Measurements from ENCODE around the gene TCHP. TPM values are rescaled to one million over a fixed set of nuclear protein-coding genes. Genes with fewer than 3 reads are reported as not detected.
A peak's percentile ranks its signal among the peaks of the same experiment; 100 is the strongest.

TCHP gene
- total RNA-seq, 4 donors from 2014 or later: 17.1 to 31.6 (median 21.0) TPM

DNA sequence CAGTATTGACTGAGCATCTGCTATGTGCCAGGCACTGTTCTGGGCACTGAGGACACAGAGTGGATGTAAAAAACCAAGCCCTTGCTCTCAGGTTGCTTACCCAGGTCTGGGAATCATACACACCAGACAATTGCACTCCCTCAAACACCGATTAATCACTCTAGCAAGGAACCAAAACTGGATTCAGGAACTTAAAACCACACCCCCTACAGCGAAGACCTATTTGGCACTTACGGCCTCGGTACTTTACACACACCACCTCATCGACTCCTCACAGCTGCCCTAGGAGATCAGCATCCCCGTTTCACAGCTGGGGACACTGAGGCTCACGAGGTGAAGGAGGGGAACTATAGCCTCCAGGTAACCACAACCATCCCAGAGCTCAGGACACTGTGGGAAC is 21.3 kb upstream of the TCHP start:
- Histone ChIP-seq H3K4me3 (peak overlapping the region; percentile 83 to 92 (median 86)), H3K36me3 (no peaks in the 10 kb centered on the region), H3K27ac (replicated peaks in 1 of 4) (peak overlapping the region in 1 of 4 donors; percentile 83), H3K9me3 (no peaks in the 10 kb centered on the region), H3K4me1 (peaks cover 24 to 43% (median 32%) of the 10 kb centered on the region in 4 donors), H3K27me3 (no peaks in the 10 kb centered on the region)
- WGBS: 78% methylated on average over 6 of the region's 7 CpGs
- intact Hi-C loops (cut with DNase I): loop anchor here (1.0 kb wide), 1 partner anchor 73 kb away; no protein-coding TSS in a partner anchor
- DNase-seq (ENCODE audit: extremely low spot score): no peak
- TF ChIP-seq POLR2A (IDR thresholded peaks at IDR 0.05; ENCODE audit: low read depth) (no peak), POLR2AphosphoS5 (IDR thresholded peaks at IDR 0.05) (no peak), CTCF (IDR thresholded peaks at IDR 0.05) (no peak), EP300 (IDR thresholded peaks at IDR 0.05) (no peak)

GRCh38 chr12:109879351-109880042 is 20.6 kb upstream of the TCHP start:
- H3K36me3 ChIP-seq: no peaks in the 10 kb centered on the region
- intact Hi-C loops (cut with DNase I): loop anchor here (1.0 kb wide), 1 partner anchor 74 kb away; no protein-coding TSS in a partner anchor
- peak overlapping the region; percentile 83 to 92 (median 86) for H3K4me3 ChIP-seq
- no peaks in the 10 kb centered on the region for H3K9me3 ChIP-seq
- peaks cover 24 to 43% (median 32%) of the 10 kb centered on the region in 4 donors for H3K4me1 ChIP-seq
- 7% methylated on average over 13 of the region's 13 CpGs for WGBS
- TF ChIP-seq EP300 (IDR thresholded peaks at IDR 0.05): no peak
- no peak for TF ChIP-seq POLR2AphosphoS5 (IDR thresholded peaks at IDR 0.05)
- no peak for TF ChIP-seq CTCF (IDR thresholded peaks at IDR 0.05)
- no peak for TF ChIP-seq POLR2A (IDR thresholded peaks at IDR 0.05; ENCODE audit: low read depth)
- H3K27ac ChIP-seq (replicated peaks in 1 of 4): peak overlapping the region; percentile 76 to 84 (median 83)
- DNase-seq (ENCODE audit: extremely low spot score): no peak
- H3K27me3 ChIP-seq: no peaks in the 10 kb centered on the region

DNA sequence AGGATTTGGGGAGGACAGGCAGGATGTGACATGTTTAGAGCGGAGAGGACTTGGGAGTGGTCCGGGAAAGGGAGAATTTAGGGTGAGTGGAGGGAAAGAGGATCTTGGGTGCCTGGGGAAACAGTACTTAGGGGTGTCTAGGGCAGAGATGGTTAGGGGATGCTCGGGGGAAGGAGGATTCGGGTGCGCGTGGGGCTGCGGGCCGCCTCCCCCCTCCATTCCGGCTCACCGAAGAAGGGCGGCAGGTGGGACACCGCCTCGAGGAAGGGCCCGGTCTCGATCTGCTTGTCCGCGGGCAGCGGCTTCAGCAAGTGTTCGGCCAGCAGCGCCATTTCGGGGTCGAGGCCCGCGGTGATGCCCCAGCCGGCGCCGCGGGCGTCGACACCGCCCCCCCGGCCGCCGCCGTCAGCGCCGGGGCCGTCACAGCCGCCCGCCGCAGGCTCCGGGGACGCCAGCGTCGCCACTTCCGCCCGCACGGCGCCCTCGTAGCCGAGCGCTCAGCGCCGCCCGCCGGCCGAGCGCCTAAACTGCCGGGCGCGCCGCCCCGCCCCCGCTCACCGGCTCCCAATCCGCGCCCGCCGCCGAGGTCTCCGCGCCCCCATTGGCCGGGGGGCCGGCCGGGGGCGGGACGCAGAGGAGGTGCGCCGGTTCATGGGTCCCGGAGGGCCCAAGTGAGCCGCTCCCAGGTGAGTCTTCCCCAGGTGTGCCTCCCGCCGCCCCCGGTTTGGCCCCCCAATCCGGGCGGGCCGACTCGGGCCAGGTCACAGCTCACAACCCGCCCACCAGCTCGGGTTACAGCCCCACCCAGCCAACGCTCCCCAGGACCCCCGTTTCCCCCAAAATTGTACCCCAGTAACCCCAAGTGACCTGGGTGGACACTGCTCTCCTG is 19.8 kb upstream of the TCHP start, which contains the start of gene GLTP:
Gene GLTP (minus strand): TSS at position 499 of the 889 bp plus-strand sequence. CDS start 167 bp downstream, at position 332.
- no peaks in the 10 kb centered on the region for H3K27me3 ChIP-seq
- H3K36me3 ChIP-seq: no peaks in the 10 kb centered on the region
- H3K4me3 ChIP-seq: peak within 1 kb of the TSS; percentile 83 to 92 (median 86)
- no peaks in the 10 kb centered on the region for H3K9me3 ChIP-seq
- TF ChIP-seq POLR2AphosphoS5 (IDR thresholded peaks at IDR 0.05) (no peak), CTCF (IDR thresholded peaks at IDR 0.05) (peak; percentile 60 to 97 (median 78)), EP300 (IDR thresholded peaks at IDR 0.05) (no peak)
- peaks cover 24 to 43% (median 32%) of the 10 kb centered on the region in 4 donors for H3K4me1 ChIP-seq
- WGBS: 0% methylated on average over 9 of the region's 92 CpGs
- intact Hi-C loops (cut with DNase I): no loop called here
- no peak for DNase-seq (ENCODE audit: extremely low spot score)
- peak within 1 kb of the TSS; percentile 76 to 84 (median 83) for H3K27ac ChIP-seq (replicated peaks in 1 of 4)

DNA sequence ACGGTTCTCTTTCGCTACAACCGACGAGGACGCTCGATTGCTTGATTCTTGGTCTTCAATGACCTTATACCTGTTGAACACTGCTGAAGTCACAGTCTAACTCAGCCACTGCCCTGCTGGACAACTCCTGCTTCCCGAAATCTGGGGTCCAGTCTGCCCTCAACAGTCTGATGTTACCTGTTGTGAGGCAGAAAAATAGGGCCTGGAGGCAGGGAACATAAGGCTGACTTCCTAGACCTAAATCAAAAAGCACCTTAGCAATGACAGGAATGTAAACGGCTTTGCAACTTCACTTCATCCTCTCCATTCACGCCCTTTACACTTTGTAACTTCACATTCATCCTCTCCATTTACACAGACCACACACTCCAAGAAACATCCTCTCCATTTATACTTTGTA is 19.1 kb upstream of the TCHP start:
- 9% methylated on average over 4 of the region's 9 CpGs for whole genome bisulfite sequencing
- no peak for DNase-seq (ENCODE audit: extremely low spot score)
- peaks cover 24 to 43% (median 32%) of the 10 kb centered on the region in 4 donors for H3K4me1 ChIP-seq
- H3K9me3 ChIP-seq: no peaks in the 10 kb centered on the region
- peak overlapping the region; percentile 83 to 92 (median 86) for H3K4me3 ChIP-seq
- H3K27ac ChIP-seq (replicated peaks in 1 of 4): peak overlapping the region; percentile 59 to 84 (median 83)
- H3K27me3 ChIP-seq: no peaks in the 10 kb centered on the region
- intact Hi-C loops (cut with DNase I): no loop called here
- H3K36me3 ChIP-seq: no peaks in the 10 kb centered on the region
- TF ChIP-seq CTCF (IDR thresholded peaks at IDR 0.05): no peak
- no peak for TF ChIP-seq EP300 (IDR thresholded peaks at IDR 0.05)
- no peak for TF ChIP-seq POLR2AphosphoS5 (IDR thresholded peaks at IDR 0.05)
- no peak for TF ChIP-seq POLR2A (IDR thresholded peaks at IDR 0.05; ENCODE audit: low read depth)
